GM18909 (cell line): Measurements from ENCODE around the gene KCTD15.

Source experiments
- ATAC-seq: cut with Tn5 transposase; IDR thresholded peaks from one replicate; pipeline ENCODE4 v1.9.1; 2021; ENCODE audit warnings: mild to moderate bottlenecking; ENCODE audit not compliant: unreplicated experiment, poor library complexity

Gene KCTD15

DNA sequence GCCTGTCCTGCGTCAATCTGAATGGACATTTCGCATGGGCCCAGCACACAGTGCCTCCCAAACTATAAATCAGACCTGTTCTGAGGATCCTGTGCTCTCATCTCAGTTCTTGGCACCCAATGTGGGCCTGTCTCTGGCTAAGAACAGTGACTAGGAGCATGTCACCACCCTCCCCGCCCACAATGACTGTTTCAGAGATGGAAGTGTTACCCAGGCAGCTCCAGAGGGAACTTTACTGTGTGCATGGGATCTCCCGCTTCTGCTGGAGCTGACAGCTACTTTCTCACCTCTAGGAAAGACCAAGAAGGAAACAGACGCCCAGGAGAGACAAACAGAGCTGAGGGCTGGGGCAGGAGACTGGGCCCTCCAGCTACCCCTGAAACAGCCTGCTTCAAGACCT, 45.0 kb downstream of the KCTD15 start:
- no peak for ATAC-seq

DNA sequence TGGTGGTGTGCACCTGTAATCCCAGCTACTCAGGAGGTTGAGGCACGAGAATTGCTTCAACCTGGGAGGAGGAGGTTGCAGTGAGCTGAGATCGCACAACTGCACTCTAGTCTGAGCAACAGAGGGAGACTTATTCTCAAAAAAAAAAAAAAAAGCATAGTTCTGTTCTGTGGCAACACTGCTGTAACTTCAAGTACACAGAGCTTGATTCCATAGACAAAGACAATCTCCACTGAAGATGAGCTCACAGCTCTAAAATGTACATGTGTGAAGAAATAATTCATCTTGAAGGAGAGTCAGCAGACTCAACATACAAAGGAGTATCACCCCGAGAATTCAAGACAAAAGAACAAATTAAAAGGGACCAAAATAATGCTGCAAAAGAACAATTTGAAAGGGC, 47.8 kb downstream of the KCTD15 start:
- ATAC-seq: no peak

DNA sequence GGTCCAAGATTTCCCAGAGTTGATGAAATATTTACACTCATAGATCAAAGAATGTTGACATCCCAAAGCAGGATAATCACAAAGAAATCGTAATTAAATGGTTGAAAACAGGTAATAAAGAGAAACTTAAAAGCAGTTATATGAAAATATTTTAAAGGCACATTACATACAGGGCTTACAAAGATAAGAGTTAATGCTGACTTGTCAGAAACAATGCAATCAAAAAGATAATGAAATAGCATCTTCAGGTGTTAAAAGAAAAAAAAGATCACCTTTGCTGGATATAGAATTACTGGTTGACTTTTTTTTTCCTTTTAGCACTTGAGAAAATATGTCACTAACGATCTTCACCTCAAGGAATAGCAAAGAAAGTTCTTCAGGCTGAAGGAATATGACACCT, 48.8 kb downstream of the KCTD15 start:
- no peak for ATAC-seq

DNA sequence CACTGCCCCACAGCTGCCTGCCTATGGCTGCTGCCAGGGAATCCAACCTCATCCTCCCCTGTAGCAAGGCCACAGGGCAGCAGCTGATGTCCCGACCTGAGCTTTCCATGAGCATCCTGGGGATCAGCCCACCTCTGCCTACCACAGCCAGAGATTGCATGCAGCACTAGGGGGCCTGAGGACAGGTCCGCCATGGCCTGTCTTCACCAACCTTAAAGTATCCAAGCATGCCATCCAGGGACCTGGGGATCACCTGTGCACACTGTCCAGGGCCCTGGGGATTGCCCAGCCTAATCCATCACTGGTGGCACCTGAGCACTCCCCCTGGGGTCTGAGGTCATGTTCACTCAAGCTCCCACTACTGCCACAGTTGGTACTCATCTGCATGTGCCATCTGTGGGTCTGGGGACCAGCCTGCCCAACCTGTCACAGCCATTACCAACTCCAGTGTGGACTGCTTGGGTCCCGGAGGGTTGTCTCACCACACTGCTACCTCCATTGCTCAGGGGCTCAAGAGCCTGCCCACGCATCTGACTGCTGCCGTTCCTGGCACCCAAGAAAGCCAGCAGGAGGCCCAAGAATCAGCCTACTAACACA, 53.0 kb downstream of the KCTD15 start:
- ATAC-seq: no peak

DNA sequence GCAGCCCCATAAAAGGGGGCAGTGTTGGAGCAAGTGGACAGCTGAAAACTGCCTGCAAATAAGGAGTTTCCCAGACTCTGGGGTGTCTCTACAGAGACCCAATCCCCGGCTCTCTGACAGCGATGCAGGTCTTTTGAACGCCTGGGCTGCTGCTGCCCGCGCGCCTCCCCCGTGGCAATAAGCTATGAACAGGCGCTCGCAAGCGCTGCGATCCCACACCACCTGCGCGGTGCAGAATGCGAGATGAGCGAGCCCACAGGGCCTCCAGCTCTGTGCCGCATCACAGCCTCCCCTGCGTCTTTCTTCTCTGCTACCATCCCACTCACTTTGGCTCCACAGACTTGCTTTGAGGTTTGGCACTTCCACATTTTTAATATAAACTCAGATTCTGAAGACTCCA, 62.3 kb downstream of the KCTD15 start:
- no peak for ATAC-seq

DNA sequence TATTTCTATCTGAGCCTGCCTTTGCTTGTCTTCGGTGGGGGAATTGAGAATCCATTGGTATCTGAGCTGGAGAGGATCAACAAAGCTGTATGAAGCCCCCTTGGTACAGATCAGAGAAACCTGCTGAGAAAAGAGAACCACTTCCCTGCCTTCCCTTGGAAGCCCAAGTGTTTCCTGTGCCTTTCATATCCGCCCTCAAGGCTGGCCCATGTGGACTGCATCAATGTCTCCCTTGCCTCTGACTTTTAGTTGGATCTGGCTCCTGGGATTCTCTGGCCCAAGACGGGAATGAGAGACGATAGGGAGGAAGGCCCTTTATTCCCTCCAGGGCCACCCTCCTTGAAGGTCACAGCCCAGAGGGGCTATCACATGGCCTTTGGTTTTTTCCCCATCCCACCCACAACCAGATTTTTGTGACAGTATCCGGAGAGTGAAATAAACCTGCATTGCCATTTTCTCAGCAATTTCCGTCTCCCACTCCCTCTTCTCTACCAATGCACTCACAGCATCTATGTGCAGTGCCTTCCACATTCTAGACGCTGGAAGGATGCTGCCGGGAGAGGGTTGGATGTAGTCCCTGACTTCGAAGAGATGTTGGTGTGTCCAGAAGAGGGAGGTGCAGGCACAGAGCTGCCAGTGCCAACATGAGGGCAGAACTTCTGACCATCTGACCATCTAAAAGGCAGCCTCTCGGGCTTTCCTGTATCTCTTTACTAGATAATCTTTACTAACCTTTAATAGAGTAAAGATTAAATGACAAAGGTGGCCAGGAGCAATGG, 63.8 kb downstream of the KCTD15 start:
- ATAC-seq: no peak

DNA sequence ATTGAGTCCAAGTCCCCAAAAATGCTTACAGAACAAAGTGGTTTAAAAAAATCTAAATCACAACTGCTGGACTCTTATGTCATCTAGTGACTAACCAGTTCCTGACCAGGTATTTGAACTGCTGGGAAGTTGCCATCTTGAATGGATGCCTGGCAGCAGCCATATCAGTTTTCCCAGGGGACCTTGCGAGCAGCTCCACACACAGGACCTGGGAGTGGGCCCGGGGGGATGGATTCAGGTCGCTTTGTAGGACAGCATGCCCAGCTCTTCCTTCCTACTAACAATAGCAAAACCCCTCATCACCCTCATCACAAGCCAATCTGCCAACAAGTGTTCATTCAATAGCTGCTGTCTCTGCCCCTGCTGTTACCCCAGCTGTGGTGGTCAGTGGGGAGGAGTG, 65.3 kb downstream of the KCTD15 start:
- ATAC-seq: no peak

DNA sequence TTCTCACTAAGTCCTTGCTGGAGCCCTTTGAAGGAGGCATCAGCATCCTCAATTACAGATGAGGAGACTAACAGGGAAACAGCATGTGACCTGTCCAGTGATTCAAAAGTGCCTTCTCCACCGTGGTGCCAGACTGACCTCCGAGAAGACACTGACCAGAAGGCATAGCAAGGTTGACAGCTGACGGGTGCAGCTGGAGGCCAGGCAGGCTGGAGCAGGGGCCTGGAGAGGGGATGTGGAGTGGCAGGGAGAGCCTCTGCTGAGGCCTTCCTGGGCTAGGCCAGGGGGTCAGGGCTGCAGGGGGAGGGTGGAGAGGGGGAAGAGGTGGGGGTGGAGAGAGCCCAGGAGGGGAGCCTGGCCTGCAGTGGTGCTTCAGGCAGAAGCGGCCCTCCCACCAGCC, 66.3 kb downstream of the KCTD15 start:
- ATAC-seq: no peak

DNA sequence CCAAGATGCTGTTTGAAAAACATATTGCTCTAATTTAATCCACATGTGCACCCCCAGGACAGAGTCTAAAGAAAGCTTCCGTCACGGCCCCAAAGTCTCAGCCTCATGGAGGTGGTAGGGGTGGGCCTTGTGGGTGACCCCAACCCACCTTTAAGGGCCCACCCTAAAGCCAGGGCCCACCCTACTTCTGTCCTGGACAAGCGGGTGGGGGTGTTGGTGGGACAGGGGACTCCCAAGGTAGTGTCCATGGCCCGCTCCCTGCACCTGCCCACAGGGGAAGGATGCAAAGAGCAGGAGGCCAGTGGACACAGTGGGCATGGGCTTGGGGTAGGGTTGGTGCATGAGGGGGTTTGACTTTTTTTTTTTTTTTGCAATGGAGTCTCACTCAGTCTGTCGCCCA, 66.8 kb downstream of the KCTD15 start:
- ATAC-seq: no peak

DNA sequence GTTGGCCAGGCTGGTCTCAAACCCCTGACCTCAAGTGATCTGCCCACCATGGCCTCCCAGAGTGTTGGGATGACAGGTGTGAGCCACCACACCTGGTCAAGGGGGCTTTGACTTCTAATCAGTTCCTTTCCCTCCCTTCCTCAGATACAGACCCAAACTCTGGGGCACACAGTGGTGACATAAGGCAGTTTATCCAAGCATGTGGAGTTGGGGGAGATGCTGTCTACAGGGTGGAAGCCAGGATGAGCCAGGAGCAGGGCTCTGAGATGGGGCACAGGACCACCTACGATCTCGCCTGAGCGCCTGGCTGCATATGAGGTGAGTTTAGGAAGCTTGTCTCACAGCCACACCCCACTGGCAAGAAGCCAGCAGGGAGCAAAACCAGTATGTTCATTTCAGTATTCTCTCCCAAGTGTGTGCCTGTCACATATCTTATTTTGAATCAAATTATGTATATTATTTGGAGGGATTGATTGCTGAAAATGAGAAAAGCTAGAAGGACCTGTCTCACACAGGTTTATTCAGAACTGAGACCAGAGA, 67.7 kb downstream of the KCTD15 start:
- ATAC-seq: no peak

DNA sequence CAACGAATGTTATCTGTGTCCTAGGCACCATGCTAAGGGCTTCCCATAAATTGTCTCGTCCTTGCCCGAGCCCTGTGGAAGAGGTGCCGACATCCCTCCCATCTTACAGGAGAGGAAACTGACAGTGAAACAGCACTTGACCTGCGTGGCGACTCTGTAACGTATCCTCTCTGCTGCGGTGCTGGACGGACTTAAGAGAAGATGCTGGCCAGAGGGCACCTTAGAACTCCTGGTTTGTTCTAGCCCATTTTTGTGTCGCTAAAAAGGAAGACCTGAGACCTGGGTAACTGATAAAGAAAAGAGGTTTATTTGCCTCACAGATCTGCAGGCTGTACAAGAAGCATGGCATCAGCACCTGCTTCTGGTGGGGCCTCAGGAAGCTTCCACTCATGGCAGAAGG, 68.6 kb downstream of the KCTD15 start:
- no peak for ATAC-seq
